HepG2 (cell line): ENCODE measurements around the gene AP2S1. TPM values are rescaled to one million over a fixed set of nuclear protein-coding genes. Genes with fewer than 3 reads are reported as not detected.

Experiments
- ATAC-seq: fragments of 200-7000 bp; cut with Tn5 transposase; 3 replicates; pipeline ENCODE4 v1.9.1; 2020; ENCODE audit warnings: mild to moderate bottlenecking, moderate library complexity
- BruUV-seq: library from RNA; stranded (reverse); fragments of 400-500 nt; replicated peaks from 2 replicates; lab custom pipeline; 2021; lab: Mats Ljungman, UMichigan
- CTCF ChIA-PET: fragments of 300-600 bp; formaldehyde crosslinking; extraction: SDS; loops from one replicate; lab custom pipeline; 2021; ENCODE audit warnings: low total read pairs, inconsistent platforms, low intra/inter-chr PET ratio; lab: Yijun Ruan, JAX
- POLR2A ChIA-PET: fragments of 350-600 bp; sonication (Branson Sonifier 250); formaldehyde crosslinking; loops from one replicate; lab custom pipeline; 2020; ENCODE audit warnings: antibody characterized with exemption, inconsistent platforms; lab: Yijun Ruan, JAX
- DNase-seq: peaks from one replicate; pipeline ENCODE4 v3.0.0-alpha.2; 2015; ENCODE audit warnings: low spot score
- FAIRE-seq: peaks from 3 replicates; lab custom pipeline; 2011; peaks lifted over from hg19 to GRCh38; lab: Jason Lieb, UNC
- H2AFZ ChIP-seq: one replicate; pipeline ENCODE4 v1.6.1; 2011; ENCODE audit warnings: low read length, inconsistent platforms
- H3K27ac ChIP-seq: fragments of 300-600 bp; 3 replicates; pipeline ENCODE4 v1.8.0; 2011; ENCODE audit warnings: mixed run types, mild to moderate bottlenecking, mixed read lengths, low read length, inconsistent platforms; ENCODE audit not compliant: insufficient read depth; ENCODE audit errors: extremely low read length
- H3K27me3 ChIP-seq, 2 experiments: fragments of 200-600 bp in 1 of 2; 2 replicates in 1 of 2; 3 replicates in 1 of 2; pipeline versions ENCODE4 v1.6.0 to v1.8.0; 2011; ENCODE audit warnings: low read length in 2 of 2, mild to moderate bottlenecking in 2 of 2, moderate library complexity in 2 of 2, inconsistent platforms in 1 of 2; ENCODE audit not compliant: insufficient read depth in 2 of 2, control insufficient read depth in 1 of 2
- H3K36me3 ChIP-seq, 2 experiments: fragments of 200-600 bp in 1 of 2; replicated peaks in 1 of 2; 2 replicates in 1 of 2; 3 replicates in 1 of 2; pipeline versions ENCODE4 v1.5.1 to v1.8.0; 2011; ENCODE audit warnings: low read length in 2 of 2, inconsistent platforms in 1 of 2; ENCODE audit not compliant: insufficient read depth in 2 of 2, control insufficient read depth in 1 of 2
- H3K4me1 ChIP-seq: 2 replicates; pipeline ENCODE4 v1.5.1; 2012; ENCODE audit warnings: low read length, inconsistent platforms; ENCODE audit not compliant: insufficient read depth
- H3K4me2 ChIP-seq: 2 replicates; pipeline ENCODE4 v1.6.0; 2011; ENCODE audit warnings: low read depth, low read length, inconsistent platforms
- H3K4me3 ChIP-seq, 3 experiments: fragments of 200-600 bp in 1 of 3; sonication (generic), shearing (Covaris generic) in 1 of 3; replicated peaks in 1 of 3; 2 replicates each; pipeline ENCODE4 v1.5.1; 2011 to 2016; ENCODE audit warnings: low read length in 3 of 3, inconsistent platforms in 2 of 3, low read depth in 2 of 3, mild to moderate bottlenecking in 2 of 3, control low read depth in 1 of 3, mixed read lengths in 1 of 3; ENCODE audit not compliant: insufficient read depth in 1 of 3
- H3K79me2 ChIP-seq: one replicate; pipeline ENCODE4 v1.6.1; 2011; ENCODE audit warnings: low read length, inconsistent platforms; ENCODE audit not compliant: insufficient read depth
- H3K9ac ChIP-seq: 2 replicates; pipeline ENCODE4 v1.6.0; 2011; ENCODE audit warnings: mild to moderate bottlenecking, low read depth, low read length, inconsistent platforms; ENCODE audit not compliant: insufficient read depth
- H3K9me3 ChIP-seq: 2 replicates; pipeline ENCODE4 v1.5.1; 2012; ENCODE audit warnings: mild to moderate bottlenecking, low read length
- H4K20me1 ChIP-seq: 2 replicates; pipeline ENCODE4 v1.6.0; 2011; ENCODE audit warnings: inconsistent platforms, mild to moderate bottlenecking, low read length, moderate library complexity; ENCODE audit not compliant: insufficient read depth
- ATF2 ChIP-seq: sonication (generic); formaldehyde crosslinking; IDR thresholded peaks from 2 replicates; pipeline ENCODE4 v1.4.0; 2020; ENCODE audit warnings: missing genetic modification reagents
- CEBPB ChIP-seq: IDR thresholded peaks from 2 replicates; pipeline ENCODE4 v1.6.1; 2011; ENCODE audit warnings: low read depth, low read length, improper control_type of control experiment, borderline replicate concordance
- CREB1 ChIP-seq, 2 experiments: fragments of 450-650 bp in 1 of 2; IDR thresholded peaks; 2 replicates each; pipeline ENCODE4 v1.6.1; 2016 to 2017; ENCODE audit warnings: control low read depth in 1 of 2, mild to moderate bottlenecking in 1 of 2, missing compliant biosample characterization in 1 of 2, missing genetic modification characterization in 1 of 2
- FOSL2 ChIP-seq: sonication (generic); formaldehyde crosslinking; IDR thresholded peaks from 2 replicates; pipeline ENCODE4 v1.4.0; 2020; ENCODE audit warnings: missing genetic modification reagents
- FOXA3 ChIP-seq: IDR thresholded peaks from 2 replicates; pipeline ENCODE4 v1.6.1; 2016; ENCODE audit warnings: missing genetic modification reagents, missing compliant biosample characterization
- GATAD2A ChIP-seq: IDR thresholded peaks from 2 replicates; pipeline ENCODE4 v1.6.1; 2016
- MAFK ChIP-seq, 2 experiments: IDR thresholded peaks in 1 of 2; conservative IDR thresholded peaks in 1 of 2; 2 replicates each; pipeline ENCODE4 v1.6.1; 2011; ENCODE audit warnings: improper control_type of control experiment in 2 of 2, low read length in 2 of 2
- NFE2 ChIP-seq: sonication (generic); formaldehyde crosslinking; IDR thresholded peaks from 2 replicates; pipeline ENCODE4 v1.4.0; 2020; ENCODE audit warnings: missing genetic modification reagents
- NFE2L2 ChIP-seq: fragments of 150-350 bp; IDR thresholded peaks from 2 replicates; pipeline ENCODE4 v1.6.1; 2014; ENCODE audit warnings: low read length
- NR0B2 ChIP-seq: sonication (generic); formaldehyde crosslinking; IDR thresholded peaks from 2 replicates; pipeline ENCODE4 v1.4.0; 2020; ENCODE audit warnings: mild to moderate bottlenecking, missing genetic modification reagents
- RORA ChIP-seq: sonication (generic); formaldehyde crosslinking; IDR thresholded peaks from 2 replicates; pipeline ENCODE4 v1.5.0; 2020; ENCODE audit warnings: mild to moderate bottlenecking, missing genetic modification reagents, moderate library complexity
- SAP130 ChIP-seq: IDR thresholded peaks from 2 replicates; pipeline ENCODE4 v1.6.1; 2016; ENCODE audit warnings: low read depth
- ZBTB26 ChIP-seq: IDR thresholded peaks from 2 replicates; pipeline ENCODE4 v1.6.1; 2016; ENCODE audit warnings: missing compliant biosample characterization, missing genetic modification reagents, borderline replicate concordance
- ZBTB7A ChIP-seq: sonication (generic); formaldehyde crosslinking; IDR thresholded peaks from 2 replicates; pipeline ENCODE4 v1.8.0; 2022; ENCODE audit warnings: mild to moderate bottlenecking, missing genetic modification reagents
- ZFP36L1 ChIP-seq: sonication (generic); formaldehyde crosslinking; IDR thresholded peaks from 2 replicates; pipeline ENCODE4 v1.8.0; 2022; ENCODE audit warnings: mild to moderate bottlenecking, missing genetic modification reagents, moderate library complexity
- ZNF543 ChIP-seq: sonication (generic); formaldehyde crosslinking; IDR thresholded peaks from 2 replicates; pipeline ENCODE4 v1.4.0; 2020; ENCODE audit warnings: mild to moderate bottlenecking, missing genetic modification reagents
- ZNF563 ChIP-seq: sonication (generic); formaldehyde crosslinking; IDR thresholded peaks from 2 replicates; pipeline ENCODE4 v1.8.0; 2022; ENCODE audit warnings: mild to moderate bottlenecking, moderate library complexity, missing genetic modification reagents
- ZNF768 ChIP-seq: sonication (generic); formaldehyde crosslinking; IDR thresholded peaks from 2 replicates; pipeline ENCODE4 v1.4.0; 2020; ENCODE audit warnings: missing genetic modification reagents
- ZSCAN20 ChIP-seq: sonication (generic); formaldehyde crosslinking; IDR thresholded peaks from 2 replicates; pipeline ENCODE4 v1.4.0; 2020; ENCODE audit warnings: missing genetic modification reagents, mild to moderate bottlenecking, borderline replicate concordance
- ZUFSP ChIP-seq: sonication (generic); formaldehyde crosslinking; IDR thresholded peaks from 2 replicates; pipeline ENCODE4 v1.9.0; 2021; ENCODE audit warnings: missing genetic modification reagents, mild to moderate bottlenecking, borderline replicate concordance
- WGBS: methylation state at CpG from one replicate; pipeline ENCODE4 v1.1.6; 2017; ENCODE audit warnings: low lambda C conversion rate; 5-methylcytosine and 5-hydroxymethylcytosine counted together
- in situ Hi-C: cut with HindIII; loops from 2 replicates; pipeline ENCODE4 v1.10.0; 2017; ENCODE audit warnings: low pct_unique_long_range_greater_than_20kb; ENCODE audit not compliant: extremely low pct_ligation_motif_present
- intact Hi-C: fragments of 100-400 bp; cut with micrococcal nuclease; formaldehyde crosslinking; loops from one replicate; pipeline ENCODE4 v1.10.0; 2022; ENCODE audit not compliant: unreplicated experiment
- polyA plus RNA-seq, 8 experiments: library from polyadenylated mRNA; depleted of rRNA in 3 of 8; stranded (reverse) in 7 of 8; unstranded in 1 of 8; fragments of >200 nt; fragmentation: Illumina TruSeq in 4 of 8; extraction: Trizol in 4 of 8; gene quantifications; 2 replicates each; pipeline versions ENCODE4 v1.2.1 to v1.2.3, GENCODE V29; 2011 to 2016; ENCODE audit warnings: low read depth in 4 of 8, missing spikeins in 1 of 8, mixed read lengths in 1 of 8; ENCODE audit not compliant: insufficient read depth in 1 of 8
- total RNA-seq, 5 experiments: library from RNA; depleted of rRNA; stranded (reverse); fragments of >200 nt; fragmentation: Illumina TruSeq; extraction: Trizol; gene quantifications; 2 replicates each; pipeline ENCODE4 v1.2.3, GENCODE V29; 2016; ENCODE audit warnings: low read depth in 1 of 5

The AP2S1 gene
- total and polyA plus RNA-seq, 2 of the 13 experiments (the other 11 are each of a cell fraction or from before 2014, with no cell fraction given), result 45.2 to 86.1 TPM

- H3K9me3 ChIP-seq, result no peaks in the 10 kb centered on the region
- peak overlapping the region; percentile 68 for H3K4me2 ChIP-seq
- H4K20me1 ChIP-seq, result peaks cover 76% of the 10 kb centered on the region
- POLR2A ChIA-PET, result interaction anchor here (1.0 to 2.6 kb wide), 7 partner anchors 10 to 360 kb away, joined by 4 to 12 read pairs (median 6); partner anchors contain the start of gene SLC1A5
- no peaks in the 10 kb centered on the region; a peak in 1 of 5 replicates for H3K27me3 ChIP-seq
- peaks cover 97% of the 10 kb centered on the region for H3K79me2 ChIP-seq
- CTCF ChIA-PET, result no interaction called here
- no peak overlapping the region for H2AFZ ChIP-seq
- H3K9ac ChIP-seq, result peak overlapping the region; percentile 49
- H3K36me3 ChIP-seq, result peaks cover 0 to 2% of the 10 kb centered on the region in 2 experiments; a peak in 2 of 5 replicates
- in situ Hi-C loops, result no loop called here
- DNase-seq (peak; percentile 57), ATAC-seq (peak; percentile 44; the same call in 2 of the 3 replicates), FAIRE-seq (no peak)
- intact Hi-C loops, result no loop called here
- peaks cover 89% of the 10 kb centered on the region for H3K4me1 ChIP-seq
- H3K27ac ChIP-seq, result peak overlapping the region; percentile 78
- no TSS peak for BruUV-seq
- H3K4me3 ChIP-seq, result peak overlapping the region in 2 of 3 experiments; percentile 11 to 45; a peak in 3 of 6 replicates
- 23% methylated on average over 3 of the region's 3 CpGs for WGBS
- TF ChIP-seq NFE2L2 (peak; percentile 94), ZBTB26 (CRISPR knock-in tag) (no peak), ZSCAN20 (CRISPR knock-in tag) (no peak), FOXA3 (CRISPR knock-in tag) (peak; percentile 69; the same call in 1 of the 2 replicates), CREB1 (IDR thresholded peaks at IDR 0.05) (no peak), CREB1 (CRISPR knock-in tag; IDR thresholded peaks at IDR 0.05) (peak; percentile 27; the same call in 1 of the 2 replicates), RORA (CRISPR knock-in tag) (no peak), NR0B2 (CRISPR knock-in tag) (no peak), ZNF543 (CRISPR knock-in tag) (no peak), NFE2 (CRISPR knock-in tag) (peak; percentile 69; the same call in 1 of the 2 replicates), CEBPB (no peak), FOSL2 (CRISPR knock-in tag) (peak; percentile 74), ZBTB7A (CRISPR knock-in tag) (no peak), ZNF768 (CRISPR knock-in tag) (peak; percentile 34; the same call in 1 of the 2 replicates), ZNF563 (CRISPR knock-in tag) (no peak), SAP130 (CRISPR knock-in tag) (peak; percentile 62; the same call in 1 of the 2 replicates), ATF2 (CRISPR knock-in tag) (no peak), ZFP36L1 (CRISPR knock-in tag) (no peak), GATAD2A (CRISPR knock-in tag) (peak; percentile 58; the same call in 1 of the 2 replicates), MAFK (conservative IDR thresholded peaks at IDR 0.05 in 1 of 2, IDR thresholded peaks at IDR 0.05 in 1 of 2; ENCODE audit: low read length in 2 of 2) (peak in 1 of 2 experiments; percentile 41; a peak in 1 of 4 replicates), ZUFSP (no peak)
Observed at GRCh38 chr19:46866407-46867136, 15.9 kb upstream of the AP2S1 start.
